ENCODE measurements around the gene TBC1D10B.

DNA sequence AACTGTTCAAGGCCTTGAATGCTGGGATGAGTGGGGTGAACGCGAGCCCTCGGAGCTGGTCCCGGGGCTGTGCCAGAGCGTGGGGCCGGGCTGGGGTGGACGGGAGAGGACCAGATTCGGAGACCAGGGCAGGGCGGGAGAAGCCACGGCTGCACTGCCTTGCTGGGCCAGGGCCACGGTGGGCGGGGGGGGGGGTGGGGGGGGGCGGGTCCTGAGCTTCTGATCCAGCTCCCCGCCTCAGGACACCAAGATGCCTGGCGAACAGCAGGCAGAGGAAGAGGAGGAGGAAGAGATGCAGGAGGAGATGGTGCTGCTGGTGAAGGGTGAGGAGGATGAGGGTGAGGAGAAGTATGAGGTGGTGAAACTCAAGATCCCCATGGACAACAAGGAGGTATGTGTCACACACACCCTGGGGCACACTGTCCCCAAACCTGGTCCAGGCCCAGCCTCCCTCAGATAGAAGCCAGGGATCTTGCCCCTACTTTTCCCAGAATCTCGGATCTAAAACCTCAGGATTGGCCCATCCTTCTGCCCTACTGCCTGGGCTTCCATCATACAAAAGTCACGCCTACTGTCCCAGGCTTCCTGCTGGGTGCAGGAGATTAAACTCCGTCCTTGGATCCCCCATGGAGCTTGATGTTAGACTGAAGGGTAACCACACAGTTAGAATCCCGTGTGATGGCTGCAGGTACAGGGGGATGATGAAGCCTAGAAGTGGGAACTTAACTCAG lies 37.7 kb upstream of the TBC1D10B start:
- TF ChIP-seq, protein P1, sequence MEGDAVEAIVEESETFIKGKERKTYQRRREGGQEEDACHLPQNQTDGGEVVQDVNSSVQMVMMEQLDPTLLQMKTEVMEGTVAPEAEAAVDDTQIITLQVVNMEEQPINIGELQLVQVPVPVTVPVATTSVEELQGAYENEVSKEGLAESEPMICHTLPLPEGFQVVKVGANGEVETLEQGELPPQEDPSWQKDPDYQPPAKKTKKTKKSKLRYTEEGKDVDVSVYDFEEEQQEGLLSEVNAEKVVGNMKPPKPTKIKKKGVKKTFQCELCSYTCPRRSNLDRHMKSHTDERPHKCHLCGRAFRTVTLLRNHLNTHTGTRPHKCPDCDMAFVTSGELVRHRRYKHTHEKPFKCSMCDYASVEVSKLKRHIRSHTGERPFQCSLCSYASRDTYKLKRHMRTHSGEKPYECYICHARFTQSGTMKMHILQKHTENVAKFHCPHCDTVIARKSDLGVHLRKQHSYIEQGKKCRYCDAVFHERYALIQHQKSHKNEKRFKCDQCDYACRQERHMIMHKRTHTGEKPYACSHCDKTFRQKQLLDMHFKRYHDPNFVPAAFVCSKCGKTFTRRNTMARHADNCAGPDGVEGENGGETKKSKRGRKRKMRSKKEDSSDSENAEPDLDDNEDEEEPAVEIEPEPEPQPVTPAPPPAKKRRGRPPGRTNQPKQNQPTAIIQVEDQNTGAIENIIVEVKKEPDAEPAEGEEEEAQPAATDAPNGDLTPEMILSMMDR (IDR thresholded peaks at IDR 0.05): no peak
- TF ChIP-seq ZFX (IDR thresholded peaks at IDR 0.05; ENCODE audit: borderline replicate concordance): no peak

All from 22Rv1 (cell line).